GM12801 (cell line): ENCODE results near the gene MPLKIP.

ENCODE experiments used
- CTCF ChIP-seq: IDR thresholded peaks from one replicate; pipeline ENCODE4 v1.5.1; 2011; ENCODE audit warnings: control low read depth; ENCODE audit not compliant: insufficient read length; ENCODE audit errors: extremely low read depth

The MPLKIP gene

DNA sequence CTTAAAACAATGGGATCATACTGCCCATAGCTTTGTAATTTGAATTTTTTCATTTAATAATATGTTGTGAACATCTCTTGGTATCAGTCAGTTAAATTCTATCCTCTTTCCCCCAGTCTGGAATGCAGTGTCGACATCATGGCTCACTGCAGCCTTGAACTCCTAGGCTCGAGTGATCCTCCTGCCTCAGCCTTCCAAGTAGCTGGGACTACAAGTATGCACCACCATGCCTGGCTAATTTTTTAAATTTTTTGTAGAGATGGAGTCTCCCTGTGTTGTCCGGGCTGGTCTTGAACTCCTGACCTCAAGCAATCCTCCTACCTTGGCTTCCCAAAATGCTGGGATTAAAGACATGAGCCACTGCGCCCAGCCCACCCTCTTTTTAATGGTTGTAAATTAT, 34.6 kb downstream of the MPLKIP start:
- TF ChIP-seq CTCF, result no peak

DNA sequence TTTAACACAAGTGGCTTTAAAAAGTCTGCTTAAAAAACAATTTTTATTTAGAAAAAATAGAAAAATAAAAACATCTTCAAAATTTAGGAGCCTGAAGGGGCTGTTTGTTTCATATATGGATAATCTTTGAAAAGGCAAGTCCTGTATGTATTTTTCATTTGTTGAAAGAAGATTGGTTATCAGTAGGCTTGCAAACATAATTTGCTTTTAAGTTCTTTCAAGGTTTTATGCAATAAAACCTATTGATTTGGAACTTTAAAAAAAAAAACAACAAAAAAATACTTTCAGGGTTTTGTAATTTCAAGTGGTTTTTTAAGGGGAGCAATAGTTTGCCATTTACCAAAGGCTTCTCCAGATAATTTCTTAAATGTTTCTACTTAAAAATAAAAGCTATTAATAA, 35.6 kb downstream of the MPLKIP start:
- no peak for TF ChIP-seq CTCF

DNA sequence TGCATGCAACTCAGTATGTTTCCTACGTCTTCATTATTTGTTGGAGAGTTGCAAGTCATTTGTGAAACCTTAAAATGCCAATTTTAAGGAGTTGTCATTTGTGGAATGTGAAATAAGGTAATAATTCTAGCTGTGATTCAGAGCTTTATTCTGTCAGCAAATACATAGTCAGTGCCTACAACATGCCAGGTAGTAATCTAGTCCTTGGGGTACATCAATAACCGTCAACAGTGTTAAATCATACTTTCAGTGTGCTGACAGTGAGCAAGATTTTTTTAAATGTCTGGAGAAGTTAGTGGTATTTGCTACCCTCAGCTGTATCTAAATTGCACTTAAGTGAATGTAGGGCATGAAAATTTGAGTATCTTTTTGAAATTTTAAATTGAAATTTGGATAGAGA, 36.7 kb downstream of the MPLKIP start:
- no peak for TF ChIP-seq CTCF

DNA sequence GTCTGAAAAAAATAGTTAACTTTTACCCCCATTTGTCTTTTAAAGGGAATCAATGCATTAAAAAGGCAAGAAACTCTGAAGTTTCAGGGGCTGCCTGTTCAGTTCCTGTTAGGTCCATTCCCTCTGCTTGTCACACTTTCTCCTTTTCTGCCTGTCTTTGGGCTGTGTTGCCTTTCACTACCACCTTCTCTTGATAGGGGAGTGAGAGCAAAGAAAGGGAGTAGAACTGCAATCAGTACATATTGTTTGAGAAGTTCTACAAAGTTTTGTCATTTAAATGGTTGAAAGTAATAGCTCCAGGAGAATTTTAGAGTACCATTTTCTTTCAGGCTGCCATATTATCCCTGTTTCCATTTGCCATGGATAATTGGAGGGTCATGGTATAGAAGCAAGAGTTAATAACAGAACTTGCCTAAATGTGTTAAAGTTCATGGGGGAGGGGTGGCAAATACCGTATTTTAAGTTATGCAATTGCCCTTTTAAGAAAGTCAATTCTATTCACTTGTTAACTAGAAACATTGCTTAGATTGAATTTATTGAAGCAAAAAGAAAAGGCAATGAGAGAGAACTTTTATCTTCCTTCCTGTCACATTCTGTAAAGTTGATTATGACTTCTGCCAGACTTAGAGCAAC, 38.6 kb downstream of the MPLKIP start:
- no peak for TF ChIP-seq CTCF

GRCh38 chr7:40095230-40095629, 39.2 kb downstream of the MPLKIP start:
- no peak for TF ChIP-seq CTCF

DNA sequence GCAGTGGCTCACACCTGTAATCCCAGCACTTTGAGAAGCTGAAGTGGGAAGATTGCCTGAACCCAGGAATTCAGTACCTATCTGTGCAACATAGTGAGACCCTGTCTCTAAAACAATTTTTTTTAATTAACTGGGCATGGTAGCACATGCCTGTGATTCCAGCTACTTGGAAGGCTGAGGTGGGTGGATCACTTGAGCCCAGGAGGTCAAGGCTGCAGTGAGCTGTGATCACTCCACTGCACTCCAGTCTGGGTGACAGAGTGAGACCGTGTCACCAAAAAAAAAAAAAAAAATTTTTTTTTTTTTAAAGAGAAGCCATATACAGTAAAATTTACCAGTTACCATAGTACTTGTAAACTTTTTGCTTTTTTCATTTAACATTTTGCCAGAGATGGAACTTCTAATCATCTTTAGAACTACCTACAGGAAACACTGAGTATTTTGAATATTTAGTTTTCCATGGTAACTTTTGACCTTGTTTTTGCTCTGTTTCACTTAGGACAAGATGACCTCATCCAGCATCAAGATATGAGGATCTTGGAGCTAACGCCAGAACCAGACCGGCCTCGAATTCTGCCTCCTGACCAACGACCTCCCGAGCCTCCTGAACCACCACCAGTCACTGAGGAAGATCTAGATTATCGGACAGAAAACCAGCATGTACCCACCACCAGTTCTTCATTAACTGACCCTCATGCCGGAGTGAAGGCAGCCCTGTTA, 40.6 kb downstream of the MPLKIP start:
- TF ChIP-seq CTCF, result no peak

GRCh38 chr7:40092182-40092581, 42.2 kb downstream of the MPLKIP start:
- no peak for TF ChIP-seq CTCF
